Neural crest cell (in vitro differentiated cells): ENCODE results near the gene SIX2. TPM values are rescaled to one million over a fixed set of nuclear protein-coding genes. Genes with fewer than 3 reads are reported as not detected.

ENCODE experiments used
- DNase-seq: peaks from one replicate; pipeline ENCODE4 v3.0.0; 2021; ENCODE audit warnings: low read depth, mixed read lengths, low spot score
- H3K27ac Mint-ChIP-seq: one replicate; pipeline ENCODE4 v1.8.0; 2021; ENCODE audit warnings: mild to moderate bottlenecking, mixed read lengths; ENCODE audit not compliant: unreplicated experiment
- H3K27me3 Mint-ChIP-seq: 2 replicates; pipeline ENCODE4 v1.8.0; 2021; ENCODE audit warnings: low read depth, mild to moderate bottlenecking, mixed read lengths
- H3K36me3 Mint-ChIP-seq: 2 replicates; pipeline ENCODE4 v1.8.0; 2021; ENCODE audit warnings: low read depth, mild to moderate bottlenecking, mixed read lengths
- H3K4me1 Mint-ChIP-seq: 2 replicates; pipeline ENCODE4 v1.8.0; 2021; ENCODE audit warnings: mixed read lengths
- H3K4me3 Mint-ChIP-seq: one replicate; pipeline ENCODE4 v1.8.0; 2021; ENCODE audit warnings: mild to moderate bottlenecking, mixed read lengths
- H3K9me3 Mint-ChIP-seq: 2 replicates; pipeline ENCODE4 v1.8.0; 2021; ENCODE audit warnings: mixed read lengths
- CTCF ChIP-seq: fragments of 200-600 bp; sonication (generic); conservative IDR thresholded peaks from 2 replicates; pipeline ENCODE4 v1.5.0; 2021; ENCODE audit warnings: antibody characterized with exemption, mild to moderate bottlenecking
- long read RNA-seq: library from polyadenylated mRNA; unstranded; transcript quantifications from one replicate; pipeline ENCODE4 v2.0.0, GENCODE V29; 2020
- total RNA-seq: library from RNA; stranded (reverse); gene quantifications from 2 replicates; pipeline ENCODE4 v1.2.1, GENCODE V29; 2021

Gene SIX2
- 0.14 TPM in 1 of 2 replicates, not detected in the other for total RNA-seq
- long read RNA-seq = 0 reads

GRCh38 chr2:45009303-45009927 lies at the start of gene SIX2:
TSS of gene SIX2 (minus strand) at chr2:45009452. CDS start at chr2:45009110, 342 bp downstream.
- Mint-ChIP-seq H3K27ac (no peak within 1 kb of the TSS), H3K4me3 (peak within 1 kb of the TSS; percentile 84), H3K36me3 (no peaks in the 10 kb centered on the region), H3K4me1 (peaks cover 21% of the 10 kb centered on the region), H3K27me3 (peaks cover 93% of the 10 kb centered on the region), H3K9me3 (no peaks in the 10 kb centered on the region)
- peak; percentile 77 for DNase-seq
- TF ChIP-seq CTCF = no peak

GRCh38 chr2:45055162-45055605 lies 45.9 kb upstream of the SIX2 start:
- no peak for TF ChIP-seq CTCF
- no peak overlapping the region for H3K4me3 Mint-ChIP-seq
- no peaks in the 10 kb centered on the region for H3K9me3 Mint-ChIP-seq
- no peaks in the 10 kb centered on the region for H3K4me1 Mint-ChIP-seq
- no peaks in the 10 kb centered on the region for H3K27me3 Mint-ChIP-seq
- no peak overlapping the region for H3K27ac Mint-ChIP-seq
- no peak for DNase-seq
- H3K36me3 Mint-ChIP-seq = no peaks in the 10 kb centered on the region

GRCh38 chr2:45053966-45054365 lies 44.7 kb upstream of the SIX2 start:
- H3K4me1 Mint-ChIP-seq = no peaks in the 10 kb centered on the region
- no peak for TF ChIP-seq CTCF
- H3K27ac Mint-ChIP-seq = no peak overlapping the region
- H3K4me3 Mint-ChIP-seq = no peak overlapping the region
- no peaks in the 10 kb centered on the region for H3K36me3 Mint-ChIP-seq
- DNase-seq = no peak
- H3K9me3 Mint-ChIP-seq = no peaks in the 10 kb centered on the region
- H3K27me3 Mint-ChIP-seq = no peaks in the 10 kb centered on the region

- Mint-ChIP-seq H3K9me3 (no peaks in the 10 kb centered on the region), H3K4me1 (no peaks in the 10 kb centered on the region), H3K4me3 (no peak overlapping the region), H3K36me3 (no peaks in the 10 kb centered on the region), H3K27me3 (no peaks in the 10 kb centered on the region), H3K27ac (no peak overlapping the region)
- TF ChIP-seq CTCF = no peak
- no peak for DNase-seq
Observed at GRCh38 chr2:45052388-45052928, 43.2 kb upstream of the SIX2 start.

- H3K9me3 Mint-ChIP-seq = no peaks in the 10 kb centered on the region
- H3K4me1 Mint-ChIP-seq = no peaks in the 10 kb centered on the region
- no peak overlapping the region for H3K4me3 Mint-ChIP-seq
- H3K36me3 Mint-ChIP-seq = no peaks in the 10 kb centered on the region
- H3K27ac Mint-ChIP-seq = no peak overlapping the region
- DNase-seq = no peak
- peaks cover 4% of the 10 kb centered on the region for H3K27me3 Mint-ChIP-seq
- TF ChIP-seq CTCF = no peak
Observed at GRCh38 chr2:45049569-45050336, 40.5 kb upstream of the SIX2 start.
